IPS-NIHi11 (cell line): ENCODE measurements around the gene SCN11A.

Source experiments
- DNase-seq: peaks from one replicate; pipeline ENCODE4 v3.0.0; 2012; ENCODE audit warnings: mixed read lengths, low spot score

SCN11A gene

GRCh38 chr3:39051649-39052561 is at the start of gene SCN11A, which contains the start of gene WDR48:
Gene SCN11A, minus strand, starts transcription at chr3:39051944. Its CDS starts 101,582 bp downstream, at chr3:38950362.
Gene WDR48, plus strand, starts transcription at chr3:39052016. Its CDS starts 10 bp downstream, at chr3:39052026.
- DNase-seq, result peak; percentile 94

- DNase-seq, result peak; percentile 88
Observed at GRCh38 chr3:39101022-39101689, 49.4 kb upstream of the SCN11A start.

GRCh38 chr3:39100500-39100886 is 48.7 kb upstream of the SCN11A start:
- DNase-seq, result no peak

GRCh38 chr3:39099738-39100499 is 48.2 kb upstream of the SCN11A start:
- no peak for DNase-seq

- DNase-seq, result no peak
Observed at GRCh38 chr3:39099242-39099641, 47.5 kb upstream of the SCN11A start.

DNA sequence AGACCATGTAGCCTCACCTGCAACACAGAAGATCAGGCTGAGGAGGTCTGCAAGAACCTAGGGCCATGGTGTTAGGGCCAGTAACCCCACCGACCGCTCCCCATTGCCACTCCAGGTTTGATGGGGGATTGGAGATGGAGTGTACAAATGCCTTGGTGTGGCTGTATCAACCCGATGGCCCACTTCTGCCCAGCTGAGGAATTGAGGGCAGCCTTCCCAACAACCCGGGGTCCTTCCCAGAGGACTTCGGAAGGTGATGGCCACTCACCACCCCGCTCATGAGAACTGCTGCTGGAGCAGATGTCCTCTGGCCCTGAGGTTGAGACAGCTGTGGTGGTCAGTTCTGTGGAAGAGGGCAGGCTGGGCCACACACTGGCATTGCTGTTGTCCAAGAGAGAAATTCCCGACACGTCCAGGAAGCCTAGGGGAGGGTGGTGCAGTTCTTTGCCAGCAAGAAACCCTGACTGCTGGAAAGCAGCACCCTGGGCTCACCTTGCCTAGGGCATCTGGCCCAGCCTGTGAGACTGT is 46.8 kb upstream of the SCN11A start:
- no peak for DNase-seq

DNA sequence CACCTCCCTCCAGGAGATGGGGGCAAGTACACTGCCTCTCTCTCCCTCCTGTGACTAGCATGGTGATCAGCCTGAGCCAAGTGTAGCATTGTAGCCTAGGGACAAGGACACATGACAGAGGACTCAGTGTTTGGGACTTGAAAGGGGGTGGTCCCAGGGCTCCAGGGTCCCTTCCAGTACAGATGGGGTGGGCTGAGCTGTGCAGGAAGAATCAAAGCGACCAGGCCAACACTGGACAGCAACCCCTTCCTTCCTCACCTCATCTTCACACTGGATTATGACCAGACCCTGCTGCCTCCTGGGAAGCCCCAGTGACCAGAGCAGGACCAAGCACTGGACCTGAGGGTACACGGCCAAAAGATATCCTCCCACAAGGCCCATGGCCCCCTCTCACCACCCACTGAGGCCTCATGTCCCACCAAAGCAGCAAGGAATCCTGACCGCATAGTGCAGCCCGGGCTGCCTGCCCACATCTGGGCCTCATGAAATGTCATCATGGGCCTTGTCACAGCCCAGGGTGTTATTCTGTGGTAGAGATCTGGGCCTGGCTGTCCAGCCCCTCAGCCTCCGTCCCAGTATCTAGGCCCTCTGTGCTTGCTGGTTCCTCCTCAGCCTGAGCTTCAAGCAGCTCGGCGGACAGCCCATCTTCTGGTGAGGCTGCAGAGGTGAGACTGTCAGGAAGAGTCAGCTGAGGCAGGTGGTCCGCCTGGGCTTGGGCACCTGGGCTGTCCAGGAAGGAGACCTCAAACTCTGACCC is 46.1 kb upstream of the SCN11A start:
- no peak for DNase-seq

DNA sequence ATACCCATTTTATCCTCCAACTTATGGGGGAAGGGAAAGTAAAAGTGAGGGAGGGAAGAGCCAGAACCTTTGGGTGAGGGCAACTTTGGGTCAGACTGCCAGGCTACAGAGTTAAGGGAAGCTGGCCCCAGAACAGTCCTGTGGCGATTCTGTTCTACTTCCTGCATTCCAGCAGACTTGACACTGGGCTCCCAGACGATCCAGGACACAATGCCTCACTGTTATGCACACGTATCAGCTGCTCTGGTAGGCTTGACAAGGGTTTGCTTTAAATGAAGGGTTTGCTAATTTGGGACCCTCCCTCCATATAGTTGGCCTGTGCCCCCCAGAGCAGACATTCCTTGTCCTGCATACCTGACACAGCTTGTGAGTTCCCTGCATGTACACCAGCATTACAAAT is 45.0 kb upstream of the SCN11A start:
- DNase-seq, result peak; percentile 38

GRCh38 chr3:39095778-39096177 is 44.0 kb upstream of the SCN11A start:
- DNase-seq, result no peak

DNA sequence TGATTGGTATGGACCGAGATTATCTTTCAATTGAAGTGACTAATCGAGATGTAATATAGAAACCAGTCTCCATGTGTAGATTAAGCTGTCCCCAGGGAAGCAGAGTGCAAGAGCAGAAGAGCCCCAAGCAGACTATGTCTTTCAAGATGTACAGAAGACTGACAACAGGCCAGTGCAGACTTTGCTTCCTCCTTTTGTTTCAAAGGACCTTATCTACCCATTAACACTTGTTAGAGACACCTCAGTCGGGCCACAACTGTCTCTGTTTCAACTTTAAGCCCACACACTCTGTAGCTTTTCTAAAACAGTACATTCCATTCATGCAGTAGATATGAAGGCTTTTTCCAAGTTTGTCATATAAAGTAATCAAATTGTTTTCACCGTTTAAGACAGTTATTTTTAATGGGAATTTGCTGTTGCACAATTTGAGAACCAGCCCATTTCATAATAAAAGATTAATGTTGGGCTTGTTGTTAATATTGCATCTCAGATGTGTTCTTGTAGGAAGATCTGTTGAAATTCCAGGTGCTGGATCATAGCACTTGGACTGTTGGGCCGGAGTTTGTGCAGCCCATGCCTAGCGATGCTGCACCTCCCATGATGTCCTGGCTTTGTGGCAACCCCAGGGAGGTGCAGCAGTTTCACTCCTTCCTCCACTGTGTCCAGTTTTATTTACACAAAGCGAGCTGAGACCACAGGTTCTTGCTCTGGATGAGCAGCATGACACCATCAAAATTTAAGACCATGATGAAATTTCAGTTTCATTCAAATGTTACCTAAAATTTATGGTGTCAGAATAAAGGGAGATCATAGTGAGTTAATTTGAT is 43.3 kb upstream of the SCN11A start:
- DNase-seq, result no peak

- no peak for DNase-seq
Observed at GRCh38 chr3:39090922-39091321, 39.2 kb upstream of the SCN11A start.

- DNase-seq, result no peak
Observed at GRCh38 chr3:39088889-39089288, 37.1 kb upstream of the SCN11A start.

- DNase-seq, result no peak
Observed at GRCh38 chr3:39088456-39088855, 36.7 kb upstream of the SCN11A start.

DNA sequence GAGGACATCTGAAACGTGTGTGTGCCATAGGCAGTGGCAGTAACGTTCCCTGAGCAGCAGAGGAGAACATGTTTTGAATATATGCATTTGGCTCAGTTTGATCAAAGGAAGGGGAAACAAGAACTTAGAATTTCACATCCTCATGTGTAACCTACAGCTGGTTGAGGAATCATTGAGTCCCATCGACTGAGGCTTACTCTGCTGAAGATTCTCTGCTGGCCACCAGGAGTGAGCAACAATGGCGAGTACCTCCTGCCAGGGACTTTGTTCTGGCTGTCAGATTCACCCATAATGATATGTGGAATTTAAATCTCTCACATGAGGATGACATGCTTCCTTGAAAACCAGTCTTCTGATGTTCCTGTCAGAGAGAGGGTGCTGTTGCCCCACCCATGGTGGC is 34.4 kb upstream of the SCN11A start:
- no peak for DNase-seq

DNA sequence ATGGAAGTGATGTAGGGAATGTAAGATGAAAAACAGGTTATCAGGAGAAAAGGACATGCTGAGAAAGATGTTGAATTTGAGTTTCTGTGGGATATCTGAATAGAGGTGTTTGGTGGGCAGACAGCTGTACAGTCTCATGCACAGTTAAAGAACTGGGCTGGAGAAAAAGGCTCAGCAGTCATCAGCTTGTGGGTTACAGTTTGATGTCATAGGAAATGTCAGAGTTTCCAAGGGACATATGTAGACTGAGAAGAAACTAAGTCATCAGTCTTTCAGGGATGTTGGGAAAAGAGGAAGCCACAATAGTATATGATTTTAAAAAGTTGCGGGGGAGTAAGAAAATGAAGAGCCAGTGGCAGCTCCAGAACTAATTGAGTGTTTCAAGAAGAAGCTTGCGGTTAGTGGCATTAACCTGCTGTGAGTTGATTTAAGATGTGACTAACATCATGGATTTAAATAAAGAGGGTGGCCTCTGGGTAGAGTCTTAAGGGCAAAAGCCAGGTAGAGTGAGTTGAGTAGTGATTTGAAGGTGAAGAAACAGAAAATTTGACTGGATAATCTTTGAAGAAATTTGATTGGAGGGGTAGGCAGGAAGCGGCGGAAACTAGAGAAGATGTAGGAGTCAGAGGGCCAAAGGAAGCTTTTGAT is 31.0 kb upstream of the SCN11A start:
- DNase-seq, result no peak

- DNase-seq, result no peak
Observed at GRCh38 chr3:39080026-39080425, 28.3 kb upstream of the SCN11A start.

DNA sequence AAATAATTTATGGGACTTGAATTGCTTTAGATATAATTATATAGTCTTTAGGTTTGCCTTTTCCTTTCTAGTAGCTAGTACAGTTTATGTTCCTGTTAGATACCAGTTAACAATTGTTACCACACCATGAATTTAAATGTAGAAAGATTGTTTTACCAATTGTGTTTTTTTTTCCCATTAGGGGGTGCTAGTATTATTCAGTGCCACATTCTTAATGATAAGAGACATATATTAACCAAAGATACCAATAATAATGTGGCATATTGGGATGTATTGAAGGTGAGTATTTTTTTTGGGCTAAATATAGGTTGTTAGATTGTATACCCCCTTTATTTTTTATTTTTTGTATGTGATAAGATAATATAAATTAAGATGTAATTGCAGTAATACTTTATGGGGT is 27.8 kb upstream of the SCN11A start:
- DNase-seq, result no peak

GRCh38 chr3:39075910-39076309 is 24.2 kb upstream of the SCN11A start:
- DNase-seq, result no peak

GRCh38 chr3:39068556-39068955 is 16.8 kb upstream of the SCN11A start:
- no peak for DNase-seq

DNA sequence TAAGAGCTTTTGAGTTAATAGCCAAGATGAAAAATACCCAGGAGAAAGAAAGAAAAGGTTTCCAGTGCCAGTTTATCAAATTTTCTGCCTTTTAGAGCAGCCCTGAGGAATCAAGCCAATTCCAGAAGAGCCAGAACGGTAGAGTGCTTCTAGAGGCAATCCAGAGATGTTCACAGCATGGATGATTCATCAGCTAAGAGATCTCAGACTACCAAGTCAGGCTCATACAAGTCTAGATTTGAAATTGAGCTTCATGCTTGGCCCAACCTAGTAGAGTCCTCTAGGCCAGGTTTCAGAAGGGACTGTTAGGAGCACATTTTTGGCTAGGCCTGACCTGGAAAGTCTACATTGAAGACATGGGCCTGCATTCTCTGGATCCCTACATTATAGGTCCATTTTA is 15.5 kb upstream of the SCN11A start:
- DNase-seq, result no peak
